K562 (cell line): ENCODE data around the gene RAB4B. TPM values are rescaled to one million over a fixed set of nuclear protein-coding genes. Genes with fewer than 3 reads are reported as not detected.

Experiments
- CBFA2T2 ChIP-seq: fragments of 450-650 bp; conservative IDR thresholded peaks from 2 replicates; pipeline ENCODE4 v1.6.1; 2017; ENCODE audit warnings: mild to moderate bottlenecking
- CBFA2T3 ChIP-seq: fragments of 450-650 bp; IDR thresholded peaks from 2 replicates; pipeline ENCODE4 v1.6.1; 2017
- CBX1 ChIP-seq: sonication (generic); IDR thresholded peaks from 2 replicates; pipeline ENCODE4 v1.6.1; 2016; ENCODE audit warnings: antibody characterized with exemption, low read depth, mild to moderate bottlenecking
- DLX4 ChIP-seq: fragments of 250-450 bp; sonication (Bioruptor Pico); IDR thresholded peaks from 2 replicates; pipeline ENCODE4 v1.6.1; 2021; ENCODE audit warnings: mild to moderate bottlenecking
- FUS ChIP-seq: fragments of 200-400 bp; formaldehyde crosslinking; optimal IDR thresholded peaks from 2 replicates; pipeline ENCODE3; 2017; ENCODE audit warnings: low read depth, low read length
- MCM3 ChIP-seq: fragments of 450-650 bp; IDR thresholded peaks from 2 replicates; pipeline ENCODE4 v1.6.1; 2016
- MEF2A ChIP-seq: IDR thresholded peaks from 2 replicates; pipeline ENCODE4 v1.6.1; 2011; ENCODE audit warnings: low read depth, mild to moderate bottlenecking, low read length, moderate library complexity; ENCODE audit not compliant: control insufficient read depth
- NFE2 ChIP-seq: IDR thresholded peaks from 2 replicates; pipeline ENCODE4 v1.6.1; 2014; ENCODE audit warnings: antibody characterized with exemption, low read depth
- PHB2 ChIP-seq: fragments of 450-650 bp; IDR thresholded peaks from 2 replicates; pipeline ENCODE4 v1.6.1; 2017; ENCODE audit warnings: low read depth
- RCOR1 ChIP-seq, 2 experiments: IDR thresholded peaks; 2 replicates each; pipeline ENCODE4 v1.6.1; 2012; ENCODE audit warnings: low read depth in 2 of 2, low read length in 2 of 2, borderline replicate concordance in 1 of 2, improper control_type of control experiment in 1 of 2
- SMARCA4 ChIP-seq: fragments of 450-650 bp; IDR thresholded peaks from 2 replicates; pipeline ENCODE4 v1.6.1; 2016
- SOX6 ChIP-seq: fragments of 450-650 bp; IDR thresholded peaks from 2 replicates; pipeline ENCODE4 v1.6.1; 2014; ENCODE audit warnings: mild to moderate bottlenecking
- TGIF2 ChIP-seq: sonication (generic); formaldehyde crosslinking; IDR thresholded peaks from 2 replicates; pipeline ENCODE4 v1.8.1; 2022; ENCODE audit warnings: mild to moderate bottlenecking, missing genetic modification reagents, moderate library complexity
- ZNF699 ChIP-seq: fragments of 250-450 bp; sonication (Bioruptor Pico); IDR thresholded peaks from 2 replicates; pipeline ENCODE4 v1.8.0; 2021; ENCODE audit warnings: mild to moderate bottlenecking, moderate library complexity; ENCODE audit not compliant: insufficient replicate concordance
- polyA plus RNA-seq, 8 experiments: library from polyadenylated mRNA; depleted of rRNA in 4 of 8; stranded (reverse) in 5 of 8; unstranded in 3 of 8; fragments of >200 nt; fragmentation: Nextera tagmentation in 2 of 8; fragmentation: Illumina TruSeq in 1 of 8; extraction: Ambion mirVana in 2 of 8; extraction: Trizol in 1 of 8; gene quantifications; 2 replicates each; pipeline versions ENCODE4 v1.2.1 to v1.2.3, GENCODE V29; 2011 to 2014; ENCODE audit warnings: inconsistent platforms in 1 of 8, missing spikeins in 1 of 8
- total RNA-seq, 7 experiments: library from RNA; depleted of rRNA in 6 of 7; stranded (reverse); fragments of >200 nt in 6 of 7; fragmentation: Illumina TruSeq in 2 of 7; extraction: Trizol in 2 of 7; gene quantifications; 2 replicates each; pipeline versions ENCODE4 v1.2.1 to v1.2.3, GENCODE V29; 2011 to 2021; ENCODE audit warnings: low replicate concordance in 1 of 7
- TF ChIP-seq, protein P1 (sequence below): fragments of 450-650 bp; IDR thresholded peaks from 2 replicates; pipeline ENCODE4 v1.6.1; 2016

The RAB4B gene
- total and polyA plus RNA-seq, 9 of the 15 experiments (the other 6 are each of a cell fraction or from before 2014, with no cell fraction given), result 0.28 to 20.4 (median 9.0) TPM

- no peak for TF ChIP-seq FUS
- TF ChIP-seq CBFA2T2, result 0 out of 2 replicates have a peak, but pooled peaks have one; percentile 16
- no peak for TF ChIP-seq NFE2
- TF ChIP-seq PHB2, result no peak
- no peak for TF ChIP-seq TGIF2 (CRISPR knock-in tag)
- TF ChIP-seq MCM3, result no peak
- 0 out of 2 replicates have a peak, but pooled peaks have one; percentile 31 for TF ChIP-seq CBX1
- TF ChIP-seq RCOR1 (IDR thresholded peaks at IDR 0.05; ENCODE audit: borderline replicate concordance in 1 of 2, low read depth in 2 of 2, low read length in 2 of 2), result no peak
- TF ChIP-seq, protein P1, sequence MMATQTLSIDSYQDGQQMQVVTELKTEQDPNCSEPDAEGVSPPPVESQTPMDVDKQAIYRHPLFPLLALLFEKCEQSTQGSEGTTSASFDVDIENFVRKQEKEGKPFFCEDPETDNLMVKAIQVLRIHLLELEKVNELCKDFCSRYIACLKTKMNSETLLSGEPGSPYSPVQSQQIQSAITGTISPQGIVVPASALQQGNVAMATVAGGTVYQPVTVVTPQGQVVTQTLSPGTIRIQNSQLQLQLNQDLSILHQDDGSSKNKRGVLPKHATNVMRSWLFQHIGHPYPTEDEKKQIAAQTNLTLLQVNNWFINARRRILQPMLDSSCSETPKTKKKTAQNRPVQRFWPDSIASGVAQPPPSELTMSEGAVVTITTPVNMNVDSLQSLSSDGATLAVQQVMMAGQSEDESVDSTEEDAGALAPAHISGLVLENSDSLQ, result 0 out of 2 replicates have a peak, but pooled peaks have one; percentile 15
- no peak for TF ChIP-seq DLX4 (CRISPR knock-in tag)
- 0 out of 2 replicates have a peak, but pooled peaks have one; percentile 21 for TF ChIP-seq CBFA2T3
- TF ChIP-seq SOX6, result no peak
- TF ChIP-seq ZNF699, result no peak
- TF ChIP-seq SMARCA4, result peak; percentile 4; the same call in 1 of the 2 replicates
- no peak for TF ChIP-seq MEF2A
Observed at GRCh38 chr19:40831502-40832430, 53.7 kb downstream of the RAB4B start (continued).
